ENCODE results near the gene ABCF3. TPM values are rescaled to one million over a fixed set of nuclear protein-coding genes. Genes with fewer than 3 reads are reported as not detected.
A peak's percentile ranks its signal among the peaks of the same experiment; 100 is the strongest.

The ABCF3 gene
- total and polyA plus RNA-seq, 2 of the 13 experiments (the other 11 are each of a cell fraction or from before 2014, with no cell fraction given) = 38.8 to 46.5 TPM

GRCh38 chr3:184156522-184156955 is 29.5 kb upstream of the ABCF3 start:
- H3K9me3 ChIP-seq (ENCODE audit: low read length) = no peaks in the 10 kb centered on the region
- WGBS (ENCODE audit: low lambda C conversion rate) = no CpG with 5 or more reads among the region's 6 CpGs
- CTCF ChIA-PET (ENCODE audit: low intra/inter-chr PET ratio, low total read pairs) = no interaction called here
- peaks cover 52% of the 10 kb centered on the region for H3K79me2 ChIP-seq (ENCODE audit: insufficient read depth, low read length)
- POLR2A ChIA-PET = interaction anchor here (0.8 to 3.1 kb wide), 12 partner anchors 8 to 159 kb away, joined by 3 to 28 read pairs (median 4); partner anchors contain the start of genes ABCC5, ABCF3, AP2M1 and EIF2B5
- in situ Hi-C loops (cut with HindIII; ENCODE audit: extremely low pct_ligation_motif_present, low pct_unique_long_range_greater_than_20kb) = loop anchor here (5.0 kb wide), 1 partner anchor 91 kb away; the partner anchor contains the start of genes ALG3 and EEF1AKMT4
- DNase-seq (ENCODE audit: low spot score) (peak; percentile 53), FAIRE-seq (no peak), ATAC-seq (peak; percentile 67)
- intact Hi-C loops (cut with micrococcal nuclease; ENCODE audit: unreplicated experiment) = loop anchor here (2.0 kb wide), 2 partner anchors 18 to 92 kb away; partner anchors contain the start of genes ALG3, AP2M1 and EEF1AKMT4
- peaks cover 27% of the 10 kb centered on the region for H4K20me1 ChIP-seq (ENCODE audit: insufficient read depth, low read length)
- H3K4me1 ChIP-seq (ENCODE audit: insufficient read depth, low read length) = peaks cover 46% of the 10 kb centered on the region
- no peak overlapping the region for H2AFZ ChIP-seq (ENCODE audit: low read length)
- peaks cover 0 to 4% of the 10 kb centered on the region in 2 experiments; a peak in 2 of 5 replicates for H3K36me3 ChIP-seq (replicated peaks in 1 of 2; ENCODE audit: control insufficient read depth in 1 of 2, insufficient read depth in 2 of 2, low read length in 2 of 2)
- H3K4me3 ChIP-seq (replicated peaks in 1 of 3; ENCODE audit: insufficient read depth in 1 of 3, low read depth in 2 of 3, low read length in 3 of 3) = peak overlapping the region; percentile 77 to 100 (median 99)
- peak overlapping the region; percentile 97 for H3K9ac ChIP-seq (ENCODE audit: insufficient read depth, low read depth, low read length)
- BruUV-seq (replicated peaks) = no TSS peak
- H3K27me3 ChIP-seq (ENCODE audit: control insufficient read depth in 1 of 2, insufficient read depth in 2 of 2, low read length in 2 of 2) = no peaks in the 10 kb centered on the region; a peak in 1 of 5 replicates
- H3K27ac ChIP-seq (ENCODE audit: extremely low read length, insufficient read depth, low read length) = peak overlapping the region; percentile 96
- peak overlapping the region; percentile 92 for H3K4me2 ChIP-seq (ENCODE audit: low read depth, low read length)
- TF ChIP-seq ZNF33B (CRISPR knock-in tag; IDR thresholded peaks at IDR 0.05) (no peak), DZIP1 (CRISPR knock-in tag; IDR thresholded peaks at IDR 0.05) (no peak), ZNF740 (CRISPR knock-in tag; IDR thresholded peaks at IDR 0.05) (peak; percentile 71; the same call in 1 of the 2 replicates), ZFX (CRISPR knock-in tag; IDR thresholded peaks at IDR 0.05; ENCODE audit: low read depth) (peak; percentile 90), HES4 (CRISPR knock-in tag; IDR thresholded peaks at IDR 0.05; ENCODE audit: borderline replicate concordance) (no peak), PBX3 (CRISPR knock-in tag; IDR thresholded peaks at IDR 0.05; ENCODE audit: borderline replicate concordance) (no peak), ZNF558 (CRISPR knock-in tag; IDR thresholded peaks at IDR 0.05; ENCODE audit: borderline replicate concordance) (peak; percentile 34; the same call in 1 of the 2 replicates), MXI1 (IDR thresholded peaks at IDR 0.05; ENCODE audit: borderline replicate concordance, low read depth, low read length) (no peak), TBP (CRISPR knock-in tag; IDR thresholded peaks at IDR 0.05) (no peak), MED1 (CRISPR knock-in tag; IDR thresholded peaks at IDR 0.05) (peak; percentile 26; the same call in 1 of the 2 replicates), ARID5B (CRISPR knock-in tag; IDR thresholded peaks at IDR 0.05) (0 out of 2 replicates have a peak, but pooled peaks have one; percentile 11), JUN (CRISPR knock-in tag; IDR thresholded peaks at IDR 0.05) (no peak), ZBTB26 (CRISPR knock-in tag; IDR thresholded peaks at IDR 0.05; ENCODE audit: borderline replicate concordance) (no peak)

Measured in HepG2 (cell line).